ENCODE data around the gene ACADL. TPM values are rescaled to one million over a fixed set of nuclear protein-coding genes. Genes with fewer than 3 reads are reported as not detected.

Gene ACADL
- total and polyA plus RNA-seq, 2 of the 13 experiments (the other 11 are each of a cell fraction or from before 2014, with no cell fraction given), result not detected

DNA sequence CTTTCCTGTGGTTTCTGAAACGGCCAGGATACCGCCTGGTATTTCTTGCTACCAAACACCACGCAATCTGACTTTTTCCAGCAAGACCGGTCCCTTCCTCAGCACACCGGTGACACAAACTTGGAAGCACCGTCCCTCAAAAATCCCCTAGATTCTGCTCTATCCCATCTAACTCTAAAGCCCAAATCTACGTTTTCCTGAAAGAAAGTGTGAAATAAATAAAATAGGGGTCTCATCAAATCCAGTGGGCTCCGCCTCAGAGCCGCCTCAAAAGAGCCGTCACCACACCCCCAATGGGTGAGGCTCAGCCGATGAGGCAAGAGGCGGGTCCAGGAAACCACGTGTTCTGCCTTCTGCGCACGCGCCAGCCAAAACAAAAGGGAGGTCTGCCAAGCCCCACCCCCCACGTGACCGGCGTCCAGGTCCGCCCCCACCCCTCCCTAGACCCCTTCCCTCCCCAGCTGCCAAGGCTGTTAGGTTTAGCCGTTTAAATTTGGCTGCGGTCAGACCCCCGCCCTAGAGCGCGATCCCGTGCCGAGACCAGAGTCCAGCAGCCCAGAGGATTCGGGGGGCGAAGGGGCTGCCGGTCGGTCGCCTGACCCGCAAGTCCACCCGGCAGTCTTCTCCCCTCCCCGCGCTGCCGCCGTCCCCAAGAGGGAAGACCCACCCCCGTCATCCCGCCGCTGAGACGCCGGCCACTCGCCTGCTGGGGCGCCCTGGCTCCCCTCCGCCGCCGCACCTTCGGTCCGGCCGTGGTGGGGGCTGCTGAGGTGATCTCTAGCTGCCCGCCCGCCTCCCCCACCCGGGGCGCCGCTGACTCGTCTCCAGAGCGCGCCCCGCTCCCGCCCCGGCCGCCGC, 54.6 kb downstream of the ACADL start (continued):
- TF ChIP-seq, protein P1, sequence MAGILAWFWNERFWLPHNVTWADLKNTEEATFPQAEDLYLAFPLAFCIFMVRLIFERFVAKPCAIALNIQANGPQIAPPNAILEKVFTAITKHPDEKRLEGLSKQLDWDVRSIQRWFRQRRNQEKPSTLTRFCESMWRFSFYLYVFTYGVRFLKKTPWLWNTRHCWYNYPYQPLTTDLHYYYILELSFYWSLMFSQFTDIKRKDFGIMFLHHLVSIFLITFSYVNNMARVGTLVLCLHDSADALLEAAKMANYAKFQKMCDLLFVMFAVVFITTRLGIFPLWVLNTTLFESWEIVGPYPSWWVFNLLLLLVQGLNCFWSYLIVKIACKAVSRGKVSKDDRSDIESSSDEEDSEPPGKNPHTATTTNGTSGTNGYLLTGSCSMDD (CRISPR knock-in tag; IDR thresholded peaks at IDR 0.05), result no peak
- TF ChIP-seq, protein P2, sequence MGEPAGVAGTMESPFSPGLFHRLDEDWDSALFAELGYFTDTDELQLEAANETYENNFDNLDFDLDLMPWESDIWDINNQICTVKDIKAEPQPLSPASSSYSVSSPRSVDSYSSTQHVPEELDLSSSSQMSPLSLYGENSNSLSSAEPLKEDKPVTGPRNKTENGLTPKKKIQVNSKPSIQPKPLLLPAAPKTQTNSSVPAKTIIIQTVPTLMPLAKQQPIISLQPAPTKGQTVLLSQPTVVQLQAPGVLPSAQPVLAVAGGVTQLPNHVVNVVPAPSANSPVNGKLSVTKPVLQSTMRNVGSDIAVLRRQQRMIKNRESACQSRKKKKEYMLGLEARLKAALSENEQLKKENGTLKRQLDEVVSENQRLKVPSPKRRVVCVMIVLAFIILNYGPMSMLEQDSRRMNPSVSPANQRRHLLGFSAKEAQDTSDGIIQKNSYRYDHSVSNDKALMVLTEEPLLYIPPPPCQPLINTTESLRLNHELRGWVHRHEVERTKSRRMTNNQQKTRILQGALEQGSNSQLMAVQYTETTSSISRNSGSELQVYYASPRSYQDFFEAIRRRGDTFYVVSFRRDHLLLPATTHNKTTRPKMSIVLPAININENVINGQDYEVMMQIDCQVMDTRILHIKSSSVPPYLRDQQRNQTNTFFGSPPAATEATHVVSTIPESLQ (CRISPR knock-in tag; conservative IDR thresholded peaks at IDR 0.05), result peak; percentile 48; the same call in 1 of the 2 replicates
- no peak for TF ChIP-seq TOPORS (CRISPR knock-in tag; IDR thresholded peaks at IDR 0.05)
- TF ChIP-seq, protein P3, sequence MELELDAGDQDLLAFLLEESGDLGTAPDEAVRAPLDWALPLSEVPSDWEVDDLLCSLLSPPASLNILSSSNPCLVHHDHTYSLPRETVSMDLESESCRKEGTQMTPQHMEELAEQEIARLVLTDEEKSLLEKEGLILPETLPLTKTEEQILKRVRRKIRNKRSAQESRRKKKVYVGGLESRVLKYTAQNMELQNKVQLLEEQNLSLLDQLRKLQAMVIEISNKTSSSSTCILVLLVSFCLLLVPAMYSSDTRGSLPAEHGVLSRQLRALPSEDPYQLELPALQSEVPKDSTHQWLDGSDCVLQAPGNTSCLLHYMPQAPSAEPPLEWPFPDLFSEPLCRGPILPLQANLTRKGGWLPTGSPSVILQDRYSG (CRISPR knock-in tag; IDR thresholded peaks at IDR 0.05), result no peak
- TF ChIP-seq, protein P4, sequence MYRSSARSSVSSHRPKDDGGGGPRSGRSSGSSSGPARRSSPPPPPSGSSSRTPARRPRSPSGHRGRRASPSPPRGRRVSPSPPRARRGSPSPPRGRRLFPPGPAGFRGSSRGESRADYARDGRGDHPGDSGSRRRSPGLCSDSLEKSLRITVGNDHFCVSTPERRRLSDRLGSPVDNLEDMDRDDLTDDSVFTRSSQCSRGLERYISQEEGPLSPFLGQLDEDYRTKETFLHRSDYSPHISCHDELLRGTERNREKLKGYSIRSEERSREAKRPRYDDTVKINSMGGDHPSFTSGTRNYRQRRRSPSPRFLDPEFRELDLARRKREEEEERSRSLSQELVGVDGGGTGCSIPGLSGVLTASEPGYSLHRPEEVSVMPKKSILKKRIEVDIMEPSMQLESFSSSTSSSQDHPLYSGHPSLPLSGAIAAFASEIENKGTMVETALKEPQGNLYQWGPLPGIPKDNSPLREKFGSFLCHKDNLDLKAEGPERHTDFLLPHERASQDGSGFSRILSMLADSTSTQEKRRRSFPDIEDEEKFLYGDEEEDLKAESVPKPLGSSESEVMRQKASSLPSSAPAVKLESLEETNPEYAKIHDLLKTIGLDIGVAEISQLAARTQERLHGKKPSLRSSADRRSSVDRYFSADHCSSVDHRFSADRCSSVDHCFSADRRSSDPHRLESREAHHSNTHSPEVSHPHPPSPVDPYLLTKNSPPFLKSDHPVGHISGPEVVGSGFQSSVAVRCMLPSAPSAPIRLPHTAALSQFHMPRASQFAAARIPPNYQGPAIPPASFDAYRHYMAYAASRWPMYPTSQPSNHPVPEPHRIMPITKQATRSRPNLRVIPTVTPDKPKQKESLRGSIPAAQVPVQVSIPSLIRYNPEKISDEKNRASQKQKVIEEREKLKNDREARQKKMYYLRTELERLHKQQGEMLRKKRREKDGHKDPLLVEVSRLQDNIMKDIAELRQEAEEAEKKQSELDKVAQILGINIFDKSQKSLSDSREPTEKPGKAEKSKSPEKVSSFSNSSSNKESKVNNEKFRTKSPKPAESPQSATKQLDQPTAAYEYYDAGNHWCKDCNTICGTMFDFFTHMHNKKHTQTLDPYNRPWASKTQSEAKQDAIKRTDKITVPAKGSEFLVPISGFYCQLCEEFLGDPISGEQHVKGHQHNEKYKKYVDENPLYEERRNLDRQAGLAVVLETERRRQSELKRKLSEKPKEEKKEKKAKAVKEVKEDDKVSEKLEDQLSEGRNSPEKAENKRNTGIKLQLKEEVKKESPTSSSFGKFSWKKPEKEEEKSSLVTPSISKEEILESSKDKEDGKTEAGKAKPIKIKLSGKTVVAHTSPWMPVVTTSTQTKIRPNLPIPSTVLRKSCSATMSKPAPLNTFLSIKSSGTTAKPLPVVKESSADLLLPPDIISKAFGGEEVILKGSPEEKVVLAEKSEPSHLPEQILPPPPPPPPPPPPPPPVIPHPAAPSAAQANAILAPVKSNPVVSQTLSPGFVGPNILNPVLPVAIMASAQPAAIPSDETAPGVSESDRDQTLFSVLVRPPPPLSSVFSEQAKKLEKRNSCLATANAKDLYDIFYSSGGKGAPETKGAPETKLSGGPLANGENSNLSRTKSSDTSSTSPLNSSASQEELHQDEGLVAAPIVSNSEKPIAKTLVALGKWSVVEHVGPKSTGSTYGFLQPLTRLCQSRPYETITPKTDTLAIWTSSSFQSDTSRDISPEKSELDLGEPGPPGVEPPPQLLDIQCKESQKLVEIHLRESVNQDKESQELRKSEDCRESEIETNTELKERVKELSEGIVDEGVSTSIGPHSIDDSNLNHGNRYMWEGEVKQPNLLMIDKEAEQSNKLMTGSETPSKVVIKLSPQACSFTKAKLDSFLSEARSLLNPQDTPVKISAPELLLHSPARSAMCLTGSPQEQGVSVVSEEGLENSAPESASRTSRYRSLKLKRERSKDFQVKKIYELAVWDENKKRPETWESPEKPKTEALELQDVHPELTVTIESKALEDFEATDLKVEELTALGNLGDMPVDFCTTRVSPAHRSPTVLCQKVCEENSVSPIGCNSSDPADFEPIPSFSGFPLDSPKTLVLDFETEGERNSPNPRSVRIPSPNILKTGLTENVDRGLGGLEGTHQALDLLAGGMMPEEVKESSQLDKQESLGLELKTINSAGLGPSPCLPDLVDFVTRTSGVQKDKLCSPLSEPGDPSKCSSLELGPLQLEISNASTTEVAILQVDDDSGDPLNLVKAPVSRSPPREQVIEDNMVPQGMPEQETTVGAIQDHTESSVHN (CRISPR knock-in tag; IDR thresholded peaks at IDR 0.05), result no peak
- TF ChIP-seq YEATS2 (CRISPR knock-in tag; IDR thresholded peaks at IDR 0.05; ENCODE audit: borderline replicate concordance), result peak; percentile 33; the same call in 1 of the 2 replicates
- TF ChIP-seq ZNF331 (CRISPR knock-in tag; IDR thresholded peaks at IDR 0.05), result peak; percentile 66; the same call in 1 of the 2 replicates
- no peak for TF ChIP-seq ZBTB20 (CRISPR knock-in tag; IDR thresholded peaks at IDR 0.05; ENCODE audit: borderline replicate concordance, low read depth)
- no peak for TF ChIP-seq MTA3 (CRISPR knock-in tag; IDR thresholded peaks at IDR 0.05)
- no peak for TF ChIP-seq SSRP1 (CRISPR knock-in tag; IDR thresholded peaks at IDR 0.05)
- TF ChIP-seq, protein P5, sequence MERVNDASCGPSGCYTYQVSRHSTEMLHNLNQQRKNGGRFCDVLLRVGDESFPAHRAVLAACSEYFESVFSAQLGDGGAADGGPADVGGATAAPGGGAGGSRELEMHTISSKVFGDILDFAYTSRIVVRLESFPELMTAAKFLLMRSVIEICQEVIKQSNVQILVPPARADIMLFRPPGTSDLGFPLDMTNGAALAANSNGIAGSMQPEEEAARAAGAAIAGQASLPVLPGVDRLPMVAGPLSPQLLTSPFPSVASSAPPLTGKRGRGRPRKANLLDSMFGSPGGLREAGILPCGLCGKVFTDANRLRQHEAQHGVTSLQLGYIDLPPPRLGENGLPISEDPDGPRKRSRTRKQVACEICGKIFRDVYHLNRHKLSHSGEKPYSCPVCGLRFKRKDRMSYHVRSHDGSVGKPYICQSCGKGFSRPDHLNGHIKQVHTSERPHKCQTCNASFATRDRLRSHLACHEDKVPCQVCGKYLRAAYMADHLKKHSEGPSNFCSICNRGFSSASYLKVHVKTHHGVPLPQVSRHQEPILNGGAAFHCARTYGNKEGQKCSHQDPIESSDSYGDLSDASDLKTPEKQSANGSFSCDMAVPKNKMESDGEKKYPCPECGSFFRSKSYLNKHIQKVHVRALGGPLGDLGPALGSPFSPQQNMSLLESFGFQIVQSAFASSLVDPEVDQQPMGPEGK (CRISPR knock-in tag; IDR thresholded peaks at IDR 0.05), result peak; percentile 65; the same call in 1 of the 2 replicates
- peak; percentile 98 for TF ChIP-seq ASH2L (IDR thresholded peaks at IDR 0.05; ENCODE audit: insufficient read length, low read depth, low read length)
- TF ChIP-seq TP53 (CRISPR knock-in tag; conservative IDR thresholded peaks at IDR 0.05), result no peak

All from HepG2 (cell line).